A549 (cell line): Measurements from ENCODE around the gene ZC3H12D. TPM values are rescaled to one million over a fixed set of nuclear protein-coding genes. Genes with fewer than 3 reads are reported as not detected.

Source experiments
- ATAC-seq, 2 experiments: fragments of 200-7000 bp in 1 of 2; fragments of >200 bp in 1 of 2; cut with Nextera tagmentation in 1 of 2; cut with Tn5 transposase in 1 of 2; 3 replicates each; pipeline versions ENCODE4 v1.8.0 to v1.9.1; 2018 to 2020; ENCODE audit warnings: mild to moderate bottlenecking in 1 of 2, moderate library complexity in 1 of 2
- CTCF ChIA-PET: fragments of 300-600 bp; sonication (Branson Sonifier 250); formaldehyde crosslinking; extraction: SDS; loops from one replicate; lab custom pipeline; 2021; ENCODE audit warnings: antibody characterized with exemption, inconsistent platforms; lab: Yijun Ruan, JAX
- POLR2A ChIA-PET: fragments of 350-600 bp; formaldehyde crosslinking; extraction: SDS; loops from one replicate; lab custom pipeline; 2021; ENCODE audit warnings: antibody characterized with exemption, inconsistent platforms; lab: Yijun Ruan, JAX
- DNase-seq, 2 experiments: peaks; one replicate each; pipeline versions ENCODE4 v3.0.0 to v3.0.0-alpha.2; 2011 to 2016; ENCODE audit warnings: low read depth in 1 of 2, low spot score in 1 of 2
- FAIRE-seq: peaks from 2 replicates; lab custom pipeline; 2011; peaks lifted over from hg19 to GRCh38; lab: Jason Lieb, UNC
- H3K27ac ChIP-seq, 2 experiments: fragments of >200 bp; sonication (Bioruptor Twin); formaldehyde crosslinking; 3 replicates each; pipeline ENCODE4 v1.5.1; 2016 to 2017
- H3K4me1 ChIP-seq: fragments of >200 bp; sonication (Bioruptor Twin); formaldehyde crosslinking; 3 replicates; pipeline ENCODE4 v1.6.1; 2016
- H3K4me2 ChIP-seq: fragments of >200 bp; sonication (Bioruptor Twin); formaldehyde crosslinking; 3 replicates; pipeline ENCODE4 v1.6.1; 2016
- H3K4me3 ChIP-seq: fragments of >200 bp; sonication (Bioruptor Twin); formaldehyde crosslinking; 3 replicates; pipeline ENCODE4 v1.5.1; 2016
- H3K9me3 ChIP-seq: fragments of >200 bp; sonication (Bioruptor Twin); formaldehyde crosslinking; 3 replicates; pipeline ENCODE4 v1.6.1; 2016
- CBX8 ChIP-seq: fragments of 200-600 bp; sonication (generic); IDR thresholded peaks from 2 replicates; pipeline ENCODE4 v1.6.1; 2016
- CHD2 ChIP-seq: fragments of 150-350 bp; IDR thresholded peaks from 2 replicates; pipeline ENCODE4 v1.6.1; 2014; ENCODE audit warnings: low read length; ENCODE audit not compliant: partially characterized antibody
- CHD4 ChIP-seq: fragments of 200-600 bp; sonication (generic); IDR thresholded peaks from 2 replicates; pipeline ENCODE4 v1.6.1; 2016; ENCODE audit warnings: antibody characterized with exemption, mild to moderate bottlenecking, borderline replicate concordance
- EHF ChIP-seq: fragments of 250-450 bp; sonication (Bioruptor Pico); IDR thresholded peaks from 2 replicates; pipeline ENCODE4 v1.5.0; 2020; ENCODE audit warnings: mild to moderate bottlenecking
- EHMT2 ChIP-seq: fragments of 200-600 bp; sonication (generic); IDR thresholded peaks from 2 replicates; pipeline ENCODE4 v1.6.1; 2016; ENCODE audit warnings: antibody characterized with exemption, low read depth, mild to moderate bottlenecking, moderate library complexity
- EP300 ChIP-seq, 2 experiments: fragments of >200 bp; sonication (Bioruptor Twin); formaldehyde crosslinking; IDR thresholded peaks; 2 replicates in 1 of 2; 3 replicates in 1 of 2; pipeline ENCODE4 v1.6.1; 2016 to 2017
- ESRRA ChIP-seq: fragments of 150-350 bp; IDR thresholded peaks from 2 replicates; pipeline ENCODE4 v1.6.1; 2014; ENCODE audit warnings: mild to moderate bottlenecking, low read length, borderline replicate concordance
- FOSL2 ChIP-seq, 2 experiments: fragments of 450-650 bp in 1 of 2; fragments of >200 bp in 1 of 2; sonication (Bioruptor Twin) in 1 of 2; formaldehyde crosslinking; IDR thresholded peaks; 2 replicates each; pipeline versions ENCODE4 v1.5.0 to v1.6.1; 2016 to 2020; ENCODE audit warnings: mild to moderate bottlenecking in 1 of 2, moderate library complexity in 1 of 2
- FOXS1 ChIP-seq: fragments of 250-450 bp; sonication (Bioruptor Pico); IDR thresholded peaks from 2 replicates; pipeline ENCODE4 v1.5.0; 2020; ENCODE audit warnings: mild to moderate bottlenecking, moderate library complexity
- GATA3 ChIP-seq: IDR thresholded peaks from 2 replicates; pipeline ENCODE4 v1.6.1; 2012; ENCODE audit warnings: borderline replicate concordance
- HDAC2 ChIP-seq: fragments of 200-600 bp; sonication (generic); IDR thresholded peaks from 2 replicates; pipeline ENCODE4 v1.6.1; 2016
- HES2 ChIP-seq: fragments of >200 bp; sonication (Bioruptor Twin); formaldehyde crosslinking; IDR thresholded peaks from 2 replicates; pipeline ENCODE4 v1.6.1; 2016
- HMGXB4 ChIP-seq: fragments of 250-450 bp; sonication (Bioruptor Pico); IDR thresholded peaks from 2 replicates; pipeline ENCODE4 v1.5.0; 2021; ENCODE audit warnings: mild to moderate bottlenecking, moderate library complexity, borderline replicate concordance
- HOXA7 ChIP-seq: fragments of 250-450 bp; sonication (Bioruptor Pico); IDR thresholded peaks from 2 replicates; pipeline ENCODE4 v1.5.0; 2020; ENCODE audit warnings: mild to moderate bottlenecking, moderate library complexity
- JUNB ChIP-seq: fragments of >200 bp; sonication (Bioruptor Twin); formaldehyde crosslinking; IDR thresholded peaks from 2 replicates; pipeline ENCODE4 v1.6.1; 2016
- KDM1A ChIP-seq: fragments of 200-600 bp; sonication (generic); IDR thresholded peaks from 2 replicates; pipeline ENCODE4 v1.6.1; 2016; ENCODE audit warnings: low read depth, mild to moderate bottlenecking
- MYC ChIP-seq: IDR thresholded peaks from 2 replicates; pipeline ENCODE4 v1.6.1; 2012; ENCODE audit warnings: mild to moderate bottlenecking, inconsistent platforms, low read length, improper control_type of control experiment, borderline replicate concordance
- NFE2L2 ChIP-seq: fragments of 150-350 bp; conservative IDR thresholded peaks from 2 replicates; pipeline ENCODE4 v1.6.1; 2014; ENCODE audit warnings: low read length
- NPAS2 ChIP-seq: fragments of 250-450 bp; sonication (Bioruptor Pico); IDR thresholded peaks from 2 replicates; pipeline ENCODE4 v1.8.0; 2022; ENCODE audit warnings: mild to moderate bottlenecking, moderate library complexity, borderline replicate concordance
- NR3C1 ChIP-seq: fragments of >200 bp; sonication (Bioruptor Twin); formaldehyde crosslinking; IDR thresholded peaks from 3 replicates; pipeline ENCODE4 v1.6.1; 2017
- PHF8 ChIP-seq: fragments of 200-600 bp; sonication (generic); IDR thresholded peaks from 2 replicates; pipeline ENCODE4 v1.6.1; 2016; ENCODE audit warnings: low read depth, mild to moderate bottlenecking, antibody characterized with exemption, moderate library complexity, borderline replicate concordance
- POLR2A ChIP-seq: IDR thresholded peaks from 2 replicates; pipeline ENCODE4 v1.6.1; 2012; ENCODE audit warnings: mild to moderate bottlenecking, low read length
- POLR2AphosphoS2 ChIP-seq: conservative IDR thresholded peaks from 2 replicates; pipeline ENCODE4 v1.6.1; 2012; ENCODE audit warnings: low read length, improper control_type of control experiment, inconsistent platforms
- RARB ChIP-seq: fragments of 250-450 bp; sonication (Bioruptor Pico); IDR thresholded peaks from 2 replicates; pipeline ENCODE4 v1.8.0; 2021; ENCODE audit warnings: mild to moderate bottlenecking, moderate library complexity
- RNF2 ChIP-seq: fragments of 200-600 bp; sonication (generic); IDR thresholded peaks from 2 replicates; pipeline ENCODE4 v1.6.1; 2016; ENCODE audit warnings: low read depth, mild to moderate bottlenecking, antibody characterized with exemption, moderate library complexity, borderline replicate concordance
- SMC3 ChIP-seq: fragments of >200 bp; sonication (Bioruptor Twin); formaldehyde crosslinking; IDR thresholded peaks from 3 replicates; pipeline ENCODE4 v1.6.1; 2018; ENCODE audit warnings: inconsistent platforms
- SREBF2 ChIP-seq: fragments of 450-650 bp; IDR thresholded peaks from 2 replicates; pipeline ENCODE4 v1.6.1; 2014; ENCODE audit warnings: mild to moderate bottlenecking, moderate library complexity
- TFCP2L1 ChIP-seq: fragments of 250-450 bp; sonication (Bioruptor Pico); IDR thresholded peaks from 2 replicates; pipeline ENCODE4 v1.5.0; 2021; ENCODE audit warnings: mild to moderate bottlenecking
- TP53 ChIP-seq: fragments of 250-450 bp; sonication (Bioruptor Pico); IDR thresholded peaks from 2 replicates; pipeline ENCODE4 v1.5.0; 2021; ENCODE audit warnings: mild to moderate bottlenecking, moderate library complexity
- WGBS: methylation state at CpG from one replicate; pipeline ENCODE4 v1.1.6; 2017; ENCODE audit errors: missing lambda C conversion rate; 5-methylcytosine and 5-hydroxymethylcytosine counted together
- polyA plus RNA-seq, 4 experiments: library from polyadenylated mRNA; depleted of rRNA in 3 of 4; stranded (reverse); fragments of >200 nt; fragmentation: RNase III in 1 of 4; extraction: RNeasy Plus Mini Kit Qiagen cat#74134 plus additional on column Dnase treatment in 1 of 4; gene quantifications; 2 replicates in 3 of 4; 3 replicates in 1 of 4; pipeline ENCODE4 v1.2.3, GENCODE V29; 2011 to 2017
- TF ChIP-seq, protein P1 (sequence below): IDR thresholded peaks from 2 replicates; pipeline ENCODE4 v1.6.1; 2012
- TF ChIP-seq, protein P2 (sequence below): fragments of 450-650 bp; IDR thresholded peaks from 2 replicates; pipeline ENCODE4 v1.6.1; 2014; ENCODE audit warnings: antibody characterized with exemption
- TF ChIP-seq, protein P3 (sequence below): fragments of >200 bp; sonication (Bioruptor Twin); formaldehyde crosslinking; IDR thresholded peaks from 3 replicates; pipeline ENCODE4 v1.5.1; 2016

The ZC3H12D gene
- polyA plus RNA-seq, 2 of the 4 experiments (the other 2 are of a cell fraction), result 0.04 to 0.12 TPM

DNA sequence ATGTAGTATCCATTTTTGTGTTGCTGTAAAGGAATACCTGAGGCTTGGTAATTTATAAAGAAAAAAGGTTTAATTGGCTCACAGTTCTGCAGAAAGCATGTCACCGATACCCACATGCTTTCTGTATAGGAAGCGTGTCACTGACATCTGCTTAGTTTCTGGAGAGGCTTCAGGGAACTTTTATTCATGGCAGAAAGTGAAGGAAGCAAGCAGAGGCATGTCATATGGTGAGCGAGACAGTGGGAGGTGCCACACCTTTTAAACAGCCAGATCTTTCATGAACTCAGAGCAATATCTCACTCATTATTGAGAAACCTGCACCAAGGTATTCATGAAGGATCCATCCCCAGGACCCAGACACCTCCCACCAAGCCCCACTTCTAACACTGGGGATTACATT is 81.3 kb downstream of the ZC3H12D start:
- ATAC-seq (no peak), FAIRE-seq (no peak), DNase-seq (no peak)
- Histone ChIP-seq H3K4me1 (peaks cover 8% of the 10 kb centered on the region; the same call in 2 of the 3 replicates), H3K9me3 (no peaks in the 10 kb centered on the region), H3K4me2 (no peak overlapping the region), H3K27ac (no peak overlapping the region), H3K4me3 (no peak overlapping the region)
- CTCF ChIA-PET, result no interaction called here
- WGBS, result 95% methylated on average over 3 of the region's 3 CpGs
- POLR2A ChIA-PET, result no interaction called here
- no peak for TF ChIP-seq NFE2L2
- no peak for TF ChIP-seq GATA3
- TF ChIP-seq EHF (CRISPR knock-in tag), result no peak
- no peak for TF ChIP-seq HMGXB4 (CRISPR knock-in tag)
- TF ChIP-seq, protein P1, sequence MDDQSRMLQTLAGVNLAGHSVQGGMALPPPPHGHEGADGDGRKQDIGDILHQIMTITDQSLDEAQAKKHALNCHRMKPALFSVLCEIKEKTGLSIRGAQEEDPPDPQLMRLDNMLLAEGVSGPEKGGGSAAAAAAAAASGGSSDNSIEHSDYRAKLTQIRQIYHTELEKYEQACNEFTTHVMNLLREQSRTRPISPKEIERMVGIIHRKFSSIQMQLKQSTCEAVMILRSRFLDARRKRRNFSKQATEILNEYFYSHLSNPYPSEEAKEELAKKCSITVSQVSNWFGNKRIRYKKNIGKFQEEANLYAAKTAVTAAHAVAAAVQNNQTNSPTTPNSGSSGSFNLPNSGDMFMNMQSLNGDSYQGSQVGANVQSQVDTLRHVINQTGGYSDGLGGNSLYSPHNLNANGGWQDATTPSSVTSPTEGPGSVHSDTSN, result no peak
- no peak for TF ChIP-seq NPAS2 (CRISPR knock-in tag)
- no peak for TF ChIP-seq SREBF2
- no peak for TF ChIP-seq ESRRA
- TF ChIP-seq JUNB, result no peak
- TF ChIP-seq RARB (CRISPR knock-in tag), result no peak
- TF ChIP-seq RNF2, result no peak
- no peak for TF ChIP-seq CBX8
- no peak for TF ChIP-seq POLR2AphosphoS2
- TF ChIP-seq POLR2A, result no peak
- TF ChIP-seq NR3C1, result no peak
- TF ChIP-seq, protein P2, sequence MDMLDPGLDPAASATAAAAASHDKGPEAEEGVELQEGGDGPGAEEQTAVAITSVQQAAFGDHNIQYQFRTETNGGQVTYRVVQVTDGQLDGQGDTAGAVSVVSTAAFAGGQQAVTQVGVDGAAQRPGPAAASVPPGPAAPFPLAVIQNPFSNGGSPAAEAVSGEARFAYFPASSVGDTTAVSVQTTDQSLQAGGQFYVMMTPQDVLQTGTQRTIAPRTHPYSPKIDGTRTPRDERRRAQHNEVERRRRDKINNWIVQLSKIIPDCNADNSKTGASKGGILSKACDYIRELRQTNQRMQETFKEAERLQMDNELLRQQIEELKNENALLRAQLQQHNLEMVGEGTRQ, result no peak
- no peak for TF ChIP-seq PHF8
- TF ChIP-seq TFCP2L1 (CRISPR knock-in tag), result no peak

- CTCF ChIA-PET, result no interaction called here
- no peak for TF ChIP-seq TP53 (CRISPR knock-in tag)
- TF ChIP-seq EP300 (IDR thresholded peaks at IDR 0.05), result no peak
- TF ChIP-seq ESRRA, result no peak
- no peak for TF ChIP-seq HOXA7 (CRISPR knock-in tag)
- TF ChIP-seq KDM1A, result no peak
- no peak within 1 kb of the TSS for H3K4me2 ChIP-seq
- FAIRE-seq, result no peak
- DNase-seq, result no peak
- 96% methylated on average over 11 of the region's 11 CpGs for WGBS
- no peak within 1 kb of the TSS for H3K27ac ChIP-seq
- no peak for ATAC-seq
- H3K4me3 ChIP-seq, result no peak within 1 kb of the TSS
- POLR2A ChIA-PET, result no interaction called here
- H3K9me3 ChIP-seq, result no peaks in the 10 kb centered on the region
- H3K4me1 ChIP-seq, result no peaks in the 10 kb centered on the region
Observed at GRCh38 chr6:149400050-149400449, 84.8 kb downstream of the ZC3H12D start, which contains the start of gene SUMO4. TSS of gene SUMO4 (plus strand) at chr6:149400262. CDS start at chr6:149400392, 130 bp downstream.

GRCh38 chr6:149397384-149397783 is 87.4 kb downstream of the ZC3H12D start:
- FAIRE-seq, result no peak
- POLR2A ChIA-PET, result no interaction called here
- CTCF ChIA-PET, result interaction anchor here (1.5 kb wide), 1 partner anchor 35 kb away, joined by 6 read pairs; no protein-coding TSS in a partner anchor
- TF ChIP-seq, protein P3, sequence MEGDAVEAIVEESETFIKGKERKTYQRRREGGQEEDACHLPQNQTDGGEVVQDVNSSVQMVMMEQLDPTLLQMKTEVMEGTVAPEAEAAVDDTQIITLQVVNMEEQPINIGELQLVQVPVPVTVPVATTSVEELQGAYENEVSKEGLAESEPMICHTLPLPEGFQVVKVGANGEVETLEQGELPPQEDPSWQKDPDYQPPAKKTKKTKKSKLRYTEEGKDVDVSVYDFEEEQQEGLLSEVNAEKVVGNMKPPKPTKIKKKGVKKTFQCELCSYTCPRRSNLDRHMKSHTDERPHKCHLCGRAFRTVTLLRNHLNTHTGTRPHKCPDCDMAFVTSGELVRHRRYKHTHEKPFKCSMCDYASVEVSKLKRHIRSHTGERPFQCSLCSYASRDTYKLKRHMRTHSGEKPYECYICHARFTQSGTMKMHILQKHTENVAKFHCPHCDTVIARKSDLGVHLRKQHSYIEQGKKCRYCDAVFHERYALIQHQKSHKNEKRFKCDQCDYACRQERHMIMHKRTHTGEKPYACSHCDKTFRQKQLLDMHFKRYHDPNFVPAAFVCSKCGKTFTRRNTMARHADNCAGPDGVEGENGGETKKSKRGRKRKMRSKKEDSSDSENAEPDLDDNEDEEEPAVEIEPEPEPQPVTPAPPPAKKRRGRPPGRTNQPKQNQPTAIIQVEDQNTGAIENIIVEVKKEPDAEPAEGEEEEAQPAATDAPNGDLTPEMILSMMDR, result no peak
- TF ChIP-seq POLR2AphosphoS2 (no peak), CHD4 (no peak), FOXS1 (CRISPR knock-in tag) (no peak), CBX8 (no peak), KDM1A (no peak), GATA3 (no peak), HES2 (no peak), HDAC2 (no peak), EHMT2 (no peak), NR3C1 (no peak), CHD2 (no peak), JUNB (no peak), HOXA7 (CRISPR knock-in tag) (no peak), SMC3 (no peak), FOSL2 (IDR thresholded peaks at IDR 0.05) (no peak), FOSL2 (CRISPR knock-in tag; IDR thresholded peaks at IDR 0.05) (no peak), RARB (CRISPR knock-in tag) (no peak), MYC (no peak)

More at GRCh38 chr6:149397384-149397783, 87.4 kb downstream of the ZC3H12D start:
- Histone ChIP-seq H3K4me2 (no peak overlapping the region), H3K27ac (no peak overlapping the region), H3K4me1 (peaks cover 4% of the 10 kb centered on the region; the same call in 1 of the 3 replicates), H3K4me3 (no peak overlapping the region), H3K9me3 (no peaks in the 10 kb centered on the region)
- DNase-seq, result no peak
- WGBS, result 94% methylated on average over 6 of the region's 6 CpGs
- no peak for ATAC-seq
